Subcutaneous adipose tissue (tissue), 4 donors: ENCODE results near the gene IMPG2. TPM values are rescaled to one million over a fixed set of nuclear protein-coding genes. Genes with fewer than 3 reads are reported as not detected.

Experiments used
- total RNA-seq, 4 donors: library from RNA; depleted of rRNA; stranded (reverse); fragments of >200 nt; gene quantifications; one replicate each; pipeline ENCODE4 v1.1.0, GENCODE V29; 2016
- TF ChIP-seq, protein P1 (sequence below): fragments of 450-650 bp; IDR thresholded peaks from one replicate; pipeline ENCODE4 v1.5.1; 2016; ENCODE audit warnings: low read depth, mild to moderate bottlenecking, control low read depth, antibody characterized with exemption, moderate library complexity

Gene IMPG2
- total RNA-seq, 4 donors from 2014 or later = 0.22 to 0.38 (median 0.33) TPM

DNA sequence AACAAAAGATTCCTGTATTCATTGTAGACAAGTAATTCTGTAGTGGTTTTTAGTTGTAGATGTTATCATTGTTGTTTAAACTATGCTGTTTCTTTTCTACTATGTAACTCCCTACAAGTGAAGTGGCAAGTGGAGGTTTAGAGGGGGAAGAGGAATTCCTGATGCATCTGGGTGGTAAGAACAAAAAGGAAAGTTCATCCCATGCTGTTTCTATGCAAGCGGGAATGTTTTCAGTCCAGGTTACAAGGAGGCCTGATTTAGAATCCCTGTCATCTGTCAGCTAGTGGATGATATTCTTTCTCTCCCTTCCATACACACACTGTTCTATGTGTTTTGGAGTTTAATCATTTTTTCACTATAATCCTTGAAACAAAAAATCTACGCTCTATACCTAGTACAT lies 67.4 kb downstream of the IMPG2 start:
- TF ChIP-seq, protein P1, sequence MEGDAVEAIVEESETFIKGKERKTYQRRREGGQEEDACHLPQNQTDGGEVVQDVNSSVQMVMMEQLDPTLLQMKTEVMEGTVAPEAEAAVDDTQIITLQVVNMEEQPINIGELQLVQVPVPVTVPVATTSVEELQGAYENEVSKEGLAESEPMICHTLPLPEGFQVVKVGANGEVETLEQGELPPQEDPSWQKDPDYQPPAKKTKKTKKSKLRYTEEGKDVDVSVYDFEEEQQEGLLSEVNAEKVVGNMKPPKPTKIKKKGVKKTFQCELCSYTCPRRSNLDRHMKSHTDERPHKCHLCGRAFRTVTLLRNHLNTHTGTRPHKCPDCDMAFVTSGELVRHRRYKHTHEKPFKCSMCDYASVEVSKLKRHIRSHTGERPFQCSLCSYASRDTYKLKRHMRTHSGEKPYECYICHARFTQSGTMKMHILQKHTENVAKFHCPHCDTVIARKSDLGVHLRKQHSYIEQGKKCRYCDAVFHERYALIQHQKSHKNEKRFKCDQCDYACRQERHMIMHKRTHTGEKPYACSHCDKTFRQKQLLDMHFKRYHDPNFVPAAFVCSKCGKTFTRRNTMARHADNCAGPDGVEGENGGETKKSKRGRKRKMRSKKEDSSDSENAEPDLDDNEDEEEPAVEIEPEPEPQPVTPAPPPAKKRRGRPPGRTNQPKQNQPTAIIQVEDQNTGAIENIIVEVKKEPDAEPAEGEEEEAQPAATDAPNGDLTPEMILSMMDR = no peak

DNA sequence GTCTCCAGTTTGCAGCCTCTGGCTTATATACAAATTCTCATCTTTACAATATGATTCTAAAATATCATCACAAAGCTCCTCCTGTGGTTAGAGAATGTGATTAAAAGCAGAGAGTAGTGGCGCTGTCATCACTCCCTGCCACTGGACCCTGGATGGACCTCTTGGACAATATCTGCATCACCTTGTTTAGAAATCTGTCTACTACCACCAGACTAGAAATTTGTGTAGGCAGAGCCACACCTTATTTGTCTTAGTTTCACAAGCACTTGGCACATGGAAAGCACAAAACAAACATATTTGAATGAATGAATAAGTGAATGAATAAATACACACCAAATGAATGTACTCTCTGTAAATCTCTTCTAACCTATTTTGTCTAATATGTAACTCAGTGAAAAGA lies 68.1 kb downstream of the IMPG2 start:
- TF ChIP-seq, protein P1 = no peak

DNA sequence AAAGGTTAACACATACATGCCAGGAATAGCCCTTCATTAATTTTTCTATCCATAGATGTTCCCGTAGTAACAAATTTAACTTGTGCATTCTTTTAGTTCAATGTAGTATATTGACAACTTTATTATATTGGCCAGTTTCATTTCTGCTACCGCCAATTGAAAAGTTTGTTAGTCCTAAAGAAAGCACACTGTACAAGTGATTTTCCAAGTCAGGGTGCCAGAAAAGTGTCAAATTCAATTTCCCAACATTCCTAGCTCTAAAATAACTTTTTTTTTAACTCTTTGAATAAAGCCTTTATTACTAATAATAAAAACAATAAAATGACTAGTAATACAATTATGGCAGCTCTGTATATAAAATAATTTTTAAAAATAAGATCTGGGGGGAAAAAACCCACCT lies 68.9 kb downstream of the IMPG2 start:
- TF ChIP-seq, protein P1 = no peak

DNA sequence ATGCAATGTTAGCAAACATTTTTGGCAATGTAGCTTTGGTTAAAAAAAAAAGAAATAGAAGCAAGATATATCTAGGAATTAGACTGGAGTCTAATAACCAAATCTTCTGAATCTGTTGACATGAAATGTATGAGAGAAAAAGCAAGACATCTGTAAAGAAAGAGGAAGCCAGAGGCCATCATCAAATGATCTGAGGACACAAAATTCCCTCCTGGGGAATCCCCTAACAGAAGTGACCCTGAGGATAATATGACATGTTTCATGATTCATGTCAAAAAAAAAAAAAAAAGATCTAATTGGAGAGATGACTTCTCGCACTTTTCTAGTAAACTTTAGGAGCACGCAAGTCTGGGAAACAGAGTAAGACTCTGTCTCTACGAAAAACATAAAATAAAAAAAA lies 70.9 kb downstream of the IMPG2 start:
- TF ChIP-seq, protein P1 = no peak

DNA sequence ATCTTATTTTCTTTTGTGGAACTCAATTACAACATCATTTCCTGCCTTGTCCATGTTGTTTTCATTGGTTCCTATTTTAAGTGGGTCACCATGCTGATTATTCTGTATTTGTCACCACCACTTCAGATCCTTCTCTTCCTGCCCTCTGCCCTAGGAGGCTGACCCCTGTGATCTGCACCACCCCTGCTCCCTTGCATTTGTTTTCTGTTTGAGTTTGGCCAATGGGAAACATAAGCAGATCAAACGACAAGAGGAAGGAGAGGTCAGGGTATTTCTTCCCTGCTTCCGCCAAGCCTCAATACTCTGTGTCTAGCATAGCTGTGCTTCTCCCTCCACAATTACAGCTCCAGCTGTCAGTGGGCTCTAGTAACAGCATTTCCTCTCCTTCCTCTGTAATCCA lies 71.6 kb downstream of the IMPG2 start:
- TF ChIP-seq, protein P1 = no peak

DNA sequence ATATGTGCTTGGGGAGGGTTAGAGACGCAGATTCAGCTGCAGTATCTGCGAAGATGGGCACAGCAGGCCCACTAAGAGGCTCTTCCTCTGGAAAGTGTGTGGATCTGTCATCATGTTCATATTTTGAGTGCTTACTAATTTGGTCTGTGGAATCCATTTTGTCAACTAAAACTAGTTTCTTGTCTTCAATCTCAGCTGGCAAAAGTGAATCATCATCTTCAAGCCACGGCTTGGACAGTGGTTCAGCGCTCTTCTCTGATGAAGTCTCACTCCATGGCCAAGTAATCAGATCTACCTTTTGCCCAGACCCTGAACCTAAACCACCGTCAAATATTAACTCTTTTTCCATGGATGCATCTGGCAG lies 76.2 kb downstream of the IMPG2 start:
- TF ChIP-seq, protein P1 = no peak

DNA sequence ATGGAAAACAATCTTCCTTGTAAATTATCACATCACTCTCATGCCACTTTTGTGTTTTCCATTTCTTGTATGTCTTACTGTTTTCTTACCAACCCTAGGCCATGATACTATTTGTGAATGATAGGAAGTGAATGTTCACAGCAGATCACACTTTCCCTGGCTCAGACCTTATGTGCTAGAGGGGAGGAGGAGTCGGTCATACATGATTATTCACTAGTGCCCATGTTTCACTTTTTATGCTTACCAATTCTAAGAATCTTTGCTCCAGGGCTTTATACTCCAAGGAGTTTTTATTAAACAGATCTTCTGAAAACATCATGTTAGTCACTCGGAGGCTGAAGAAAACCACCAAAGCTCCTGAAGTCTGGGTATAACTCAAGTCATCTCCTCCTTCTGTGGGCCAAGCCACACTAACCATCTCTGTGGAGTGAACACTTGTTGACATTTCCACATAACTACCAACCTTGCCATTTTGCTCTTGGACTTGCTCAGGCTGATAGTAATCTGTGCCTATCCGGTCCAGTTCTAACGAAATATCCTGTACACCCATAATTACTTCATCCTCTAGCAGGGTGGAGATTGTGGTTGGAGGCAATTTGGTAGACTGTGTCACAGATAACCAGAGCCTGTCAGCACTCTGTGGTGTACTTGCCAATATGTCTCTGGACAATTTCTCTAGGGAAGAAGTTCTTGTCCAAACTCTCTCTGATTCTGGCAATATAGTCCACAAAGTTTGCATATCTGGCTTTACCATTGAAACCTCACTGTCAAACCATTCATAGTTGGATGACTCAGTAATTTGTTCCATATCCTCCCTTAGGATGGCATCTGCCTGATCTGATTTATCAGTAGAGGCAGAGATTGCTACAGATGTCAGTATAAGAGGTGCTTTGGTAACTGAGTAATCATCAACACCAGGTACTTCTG lies 76.8 kb downstream of the IMPG2 start:
- TF ChIP-seq, protein P1 = no peak
